ENCODE results near the gene FBLN5. TPM values are rescaled to one million over a fixed set of nuclear protein-coding genes. Genes with fewer than 3 reads are reported as not detected.

The FBLN5 gene
- total and polyA plus RNA-seq, 5 donors from 2014 or later: 3.0 to 21.9 (median 20.9) TPM

DNA sequence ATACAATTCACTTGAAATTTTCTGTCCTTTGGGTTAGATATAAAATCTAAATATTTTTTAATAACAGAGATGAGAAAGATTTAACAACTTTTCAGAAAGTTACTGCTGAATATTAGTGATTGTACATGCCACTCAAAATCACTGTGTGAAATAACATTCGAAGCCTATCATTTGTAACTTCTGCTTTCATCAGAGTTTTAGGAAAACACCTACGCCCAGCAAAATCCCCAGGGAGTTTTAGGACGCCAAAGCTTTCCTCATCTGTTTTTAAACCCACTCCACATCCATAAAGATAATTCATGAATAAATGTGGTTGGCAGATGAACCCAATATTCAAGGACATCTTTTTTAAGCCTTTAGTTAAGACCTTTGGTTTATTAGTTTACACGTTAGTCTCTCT, 104.1 kb downstream of the FBLN5 start:
- ATAC-seq (ENCODE audit: low read depth in 2 of 2) (no peak), DNase-seq (no peak)
- H3K27ac Mint-ChIP-seq: peak overlapping the region in 1 of 3 donors; percentile 45
- Histone ChIP-seq H3K9me3 (ENCODE audit: control insufficient read depth in 2 of 2, low read length in 2 of 2) (no peaks in the 10 kb centered on the region), H3K36me3 (ENCODE audit: control insufficient read depth, insufficient read depth, low read length) (no peaks in the 10 kb centered on the region), H3K27me3 (ENCODE audit: control insufficient read depth, insufficient read depth, low read length) (no peaks in the 10 kb centered on the region), H3K4me3 (ENCODE audit: low read depth, low read length) (no peak overlapping the region), H3K4me1 (ENCODE audit: control insufficient read depth, insufficient read depth, low read length, poor library complexity, severe bottlenecking) (no peaks in the 10 kb centered on the region), H3K27ac (ENCODE audit: insufficient read depth, low read length, poor library complexity, severe bottlenecking) (no peak overlapping the region)
- H3K27me3 Mint-ChIP-seq: no peaks in the 10 kb centered on the region
- peaks cover 5 to 28% (median 25%) of the 10 kb centered on the region in 4 donors for H3K4me1 Mint-ChIP-seq
- H3K36me3 Mint-ChIP-seq: peaks cover 33% of the 10 kb centered on the region
- no peak overlapping the region for H3K4me3 Mint-ChIP-seq
- no peaks in the 10 kb centered on the region for H3K9me3 Mint-ChIP-seq

- peaks cover 9% of the 10 kb centered on the region for H3K4me1 ChIP-seq (ENCODE audit: control insufficient read depth, insufficient read depth, low read length, poor library complexity, severe bottlenecking)
- H3K27ac ChIP-seq (ENCODE audit: insufficient read depth, low read length, poor library complexity, severe bottlenecking): no peak overlapping the region
These were observed 106.4 kb downstream of the FBLN5 start for GRCh38 chr14:91841065-91841464.

DNA sequence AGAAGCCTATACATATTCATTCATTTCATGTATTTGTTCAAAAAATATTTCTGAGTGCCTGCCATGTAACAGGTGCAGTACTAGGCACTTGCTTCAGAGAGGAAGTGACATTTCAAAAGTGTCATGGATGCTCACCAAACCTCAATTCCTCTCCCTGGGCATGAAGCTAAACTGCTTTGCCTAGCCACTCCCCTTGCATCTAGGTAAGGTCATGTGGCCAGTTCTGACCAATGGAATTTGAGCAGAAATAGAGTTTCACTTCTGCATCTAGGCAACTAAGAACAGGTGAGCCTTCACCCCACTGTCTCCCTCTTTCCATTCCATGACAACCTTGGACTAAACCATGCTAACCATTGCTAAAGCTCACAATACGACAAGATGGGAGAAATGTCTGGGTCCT, 107.7 kb downstream of the FBLN5 start:
- ATAC-seq (ENCODE audit: low read depth in 2 of 2): no peak
- Histone ChIP-seq H3K27ac (ENCODE audit: insufficient read depth, low read length, poor library complexity, severe bottlenecking) (no peak overlapping the region), H3K9me3 (ENCODE audit: control insufficient read depth in 2 of 2, low read length in 2 of 2) (no peaks in the 10 kb centered on the region), H3K36me3 (ENCODE audit: control insufficient read depth, insufficient read depth, low read length) (no peaks in the 10 kb centered on the region), H3K27me3 (ENCODE audit: control insufficient read depth, insufficient read depth, low read length) (no peaks in the 10 kb centered on the region), H3K4me1 (ENCODE audit: control insufficient read depth, insufficient read depth, low read length, poor library complexity, severe bottlenecking) (peaks cover 21% of the 10 kb centered on the region), H3K4me3 (ENCODE audit: low read depth, low read length) (no peak overlapping the region)
- Mint-ChIP-seq H3K4me3 (peak overlapping the region in 1 of 4 donors; percentile 17), H3K36me3 (peaks cover 16% of the 10 kb centered on the region), H3K4me1 (peaks cover 13 to 48% (median 32%) of the 10 kb centered on the region in 4 donors), H3K27ac (no peak overlapping the region), H3K27me3 (no peaks in the 10 kb centered on the region), H3K9me3 (no peaks in the 10 kb centered on the region)
- DNase-seq: peak in 1 of 3 donors; percentile 42

More at GRCh38 chr14:91841065-91841464, 106.4 kb downstream of the FBLN5 start:
- peaks cover 20% of the 10 kb centered on the region for H3K36me3 Mint-ChIP-seq
- H3K4me3 ChIP-seq (ENCODE audit: low read depth, low read length): no peak overlapping the region
- ATAC-seq (ENCODE audit: low read depth in 2 of 2) (no peak), DNase-seq (no peak)
- no peaks in the 10 kb centered on the region for H3K9me3 Mint-ChIP-seq
- H3K4me3 Mint-ChIP-seq: no peak overlapping the region
- H3K27me3 ChIP-seq (ENCODE audit: control insufficient read depth, insufficient read depth, low read length): no peaks in the 10 kb centered on the region
- no peaks in the 10 kb centered on the region for H3K36me3 ChIP-seq (ENCODE audit: control insufficient read depth, insufficient read depth, low read length)
- H3K27ac Mint-ChIP-seq: peak overlapping the region in 1 of 3 donors; percentile 42
- no peaks in the 10 kb centered on the region for H3K27me3 Mint-ChIP-seq
- no peaks in the 10 kb centered on the region for H3K9me3 ChIP-seq (ENCODE audit: control insufficient read depth in 2 of 2, low read length in 2 of 2)
- peaks cover 5 to 38% (median 27%) of the 10 kb centered on the region in 4 donors for H3K4me1 Mint-ChIP-seq

DNA sequence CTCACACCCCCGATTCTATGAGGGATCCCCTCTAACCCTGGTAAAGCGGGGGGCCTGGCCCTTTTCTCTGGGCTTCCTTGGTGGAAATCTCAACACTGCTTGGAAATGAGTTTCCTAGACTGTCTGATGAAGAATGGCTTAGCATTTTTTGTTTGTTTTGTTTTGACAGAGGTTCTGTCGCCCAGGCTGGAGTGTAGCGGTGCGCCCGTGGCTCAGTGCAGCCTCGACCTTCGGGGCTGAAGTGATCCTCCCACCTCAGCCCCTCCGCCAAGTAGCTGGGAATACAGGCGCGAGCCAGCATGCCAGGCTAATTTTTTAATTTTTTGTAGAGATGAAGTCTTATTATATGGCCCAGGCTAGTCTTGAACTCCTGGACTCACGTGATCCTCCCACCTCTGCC, 110.4 kb downstream of the FBLN5 start:
- Histone ChIP-seq H3K9me3 (ENCODE audit: control insufficient read depth in 2 of 2, low read length in 2 of 2) (no peaks in the 10 kb centered on the region), H3K4me1 (ENCODE audit: control insufficient read depth, insufficient read depth, low read length, poor library complexity, severe bottlenecking) (peaks cover 21% of the 10 kb centered on the region), H3K27ac (ENCODE audit: insufficient read depth, low read length, poor library complexity, severe bottlenecking) (peak overlapping the region; percentile 68), H3K4me3 (ENCODE audit: low read depth, low read length) (peak overlapping the region; percentile 79), H3K27me3 (ENCODE audit: control insufficient read depth, insufficient read depth, low read length) (no peaks in the 10 kb centered on the region), H3K36me3 (ENCODE audit: control insufficient read depth, insufficient read depth, low read length) (no peaks in the 10 kb centered on the region)
- peak overlapping the region; percentile 89 to 98 (median 93) for H3K27ac Mint-ChIP-seq
- peaks cover 12% of the 10 kb centered on the region for H3K36me3 Mint-ChIP-seq
- ATAC-seq (ENCODE audit: low read depth in 2 of 2) (no peak), DNase-seq (no peak)
- H3K27me3 Mint-ChIP-seq: no peaks in the 10 kb centered on the region
- peaks cover 26 to 61% (median 47%) of the 10 kb centered on the region in 4 donors for H3K4me1 Mint-ChIP-seq
- no peaks in the 10 kb centered on the region for H3K9me3 Mint-ChIP-seq
- H3K4me3 Mint-ChIP-seq: peak overlapping the region; percentile 90 to 93 (median 92)

DNA sequence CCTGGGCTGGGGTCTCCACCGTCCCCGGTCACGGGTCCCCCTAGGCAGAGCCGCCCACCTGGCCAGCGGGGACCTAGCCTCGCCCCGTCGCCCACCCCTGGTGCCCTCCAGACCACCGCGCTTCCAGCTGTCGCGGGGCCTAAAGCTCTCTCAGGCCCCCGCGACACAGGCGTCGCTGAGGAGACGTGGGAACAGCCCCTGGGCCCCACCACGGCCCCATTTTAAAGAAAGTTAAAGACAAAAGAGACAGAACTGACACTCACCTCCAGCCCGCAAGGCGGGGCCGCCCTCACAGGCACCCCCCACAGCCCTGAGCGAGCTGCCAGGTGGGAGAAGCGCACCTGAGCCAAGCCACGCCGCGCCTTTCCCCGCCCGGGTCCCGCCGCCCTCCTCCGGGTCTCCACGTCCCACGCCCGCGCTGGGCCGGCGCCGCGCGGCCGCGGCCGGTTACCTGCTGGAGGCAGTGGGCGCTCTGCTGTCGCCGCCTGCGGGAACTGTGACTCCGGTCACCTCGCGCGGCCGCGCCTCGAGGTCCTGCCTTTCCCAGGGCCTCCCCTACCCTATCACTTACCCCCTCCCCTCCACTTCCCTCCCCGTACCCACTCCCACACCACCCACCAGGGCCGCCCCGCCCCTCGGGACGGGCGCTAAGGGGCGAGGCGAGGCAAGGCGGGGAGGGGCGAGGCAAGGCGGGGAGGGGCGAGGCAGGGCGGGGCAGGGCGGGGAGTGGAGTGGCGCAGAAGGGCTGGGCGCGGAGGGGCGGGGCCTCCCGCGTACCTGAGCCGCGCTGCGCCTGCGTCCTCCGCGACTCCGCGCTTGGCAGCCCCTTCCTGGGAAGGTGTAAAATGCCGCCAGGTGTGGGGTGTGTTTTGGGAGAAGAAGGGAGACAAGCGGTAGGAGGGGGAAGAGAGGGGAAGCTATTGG, 111.3 kb downstream of the FBLN5 start:
- Histone ChIP-seq H3K27ac (ENCODE audit: insufficient read depth, low read length, poor library complexity, severe bottlenecking) (peak overlapping the region; percentile 68), H3K4me1 (ENCODE audit: control insufficient read depth, insufficient read depth, low read length, poor library complexity, severe bottlenecking) (peaks cover 21% of the 10 kb centered on the region), H3K27me3 (ENCODE audit: control insufficient read depth, insufficient read depth, low read length) (no peaks in the 10 kb centered on the region), H3K4me3 (ENCODE audit: low read depth, low read length) (peak overlapping the region; percentile 79), H3K36me3 (ENCODE audit: control insufficient read depth, insufficient read depth, low read length) (no peaks in the 10 kb centered on the region), H3K9me3 (ENCODE audit: control insufficient read depth in 2 of 2, low read length in 2 of 2) (no peaks in the 10 kb centered on the region)
- Mint-ChIP-seq H3K4me3 (peak overlapping the region; percentile 90 to 93 (median 92)), H3K27ac (peak overlapping the region; percentile 89 to 98 (median 93)), H3K9me3 (no peaks in the 10 kb centered on the region), H3K36me3 (peaks cover 12% of the 10 kb centered on the region), H3K4me1 (peaks cover 26 to 65% (median 44%) of the 10 kb centered on the region in 4 donors), H3K27me3 (no peaks in the 10 kb centered on the region)
- DNase-seq (peak; percentile 83 to 84 (median 84)), ATAC-seq (ENCODE audit: low read depth in 2 of 2) (peak; percentile 92 to 93)

GRCh38 chr14:91835197-91835919, 112.1 kb downstream of the FBLN5 start:
- H3K4me3 ChIP-seq (ENCODE audit: low read depth, low read length): peak overlapping the region; percentile 71
- no peaks in the 10 kb centered on the region for H3K27me3 Mint-ChIP-seq
- no peaks in the 10 kb centered on the region for H3K9me3 ChIP-seq (ENCODE audit: control insufficient read depth in 2 of 2, low read length in 2 of 2)
- peaks cover 5% of the 10 kb centered on the region for H3K36me3 Mint-ChIP-seq
- no peaks in the 10 kb centered on the region for H3K36me3 ChIP-seq (ENCODE audit: control insufficient read depth, insufficient read depth, low read length)
- peaks cover 21% of the 10 kb centered on the region for H3K4me1 ChIP-seq (ENCODE audit: control insufficient read depth, insufficient read depth, low read length, poor library complexity, severe bottlenecking)
- peak overlapping the region; percentile 85 to 93 (median 85) for H3K4me3 Mint-ChIP-seq
- no peaks in the 10 kb centered on the region for H3K27me3 ChIP-seq (ENCODE audit: control insufficient read depth, insufficient read depth, low read length)
- DNase-seq: peak in 2 of 3 donors; percentile 4 to 12
- H3K27ac ChIP-seq (ENCODE audit: insufficient read depth, low read length, poor library complexity, severe bottlenecking): peak overlapping the region; percentile 68
- peaks cover 32 to 67% (median 43%) of the 10 kb centered on the region in 4 donors for H3K4me1 Mint-ChIP-seq
- peak overlapping the region; percentile 41 to 89 (median 87) for H3K27ac Mint-ChIP-seq
- ATAC-seq (ENCODE audit: low read depth in 2 of 2): peak in 1 of 2 donors; percentile 0
- H3K9me3 Mint-ChIP-seq: no peaks in the 10 kb centered on the region

- Histone ChIP-seq H3K4me3 (ENCODE audit: low read depth, low read length) (peak overlapping the region; percentile 71), H3K9me3 (ENCODE audit: control insufficient read depth in 2 of 2, low read length in 2 of 2) (no peaks in the 10 kb centered on the region), H3K27me3 (ENCODE audit: control insufficient read depth, insufficient read depth, low read length) (no peaks in the 10 kb centered on the region), H3K36me3 (ENCODE audit: control insufficient read depth, insufficient read depth, low read length) (no peaks in the 10 kb centered on the region), H3K4me1 (ENCODE audit: control insufficient read depth, insufficient read depth, low read length, poor library complexity, severe bottlenecking) (peaks cover 21% of the 10 kb centered on the region), H3K27ac (ENCODE audit: insufficient read depth, low read length, poor library complexity, severe bottlenecking) (no peak overlapping the region)
- peak overlapping the region; percentile 27 to 89 (median 82) for H3K27ac Mint-ChIP-seq
- H3K36me3 Mint-ChIP-seq: peaks cover under 1% of the 10 kb centered on the region
- no peak for ATAC-seq (ENCODE audit: low read depth in 2 of 2)
- no peak for DNase-seq
- H3K4me1 Mint-ChIP-seq: peaks cover 36 to 71% (median 48%) of the 10 kb centered on the region in 4 donors
- no peaks in the 10 kb centered on the region for H3K27me3 Mint-ChIP-seq
- peak overlapping the region in 3 of 4 donors; percentile 85 to 93 (median 85) for H3K4me3 Mint-ChIP-seq
- H3K9me3 Mint-ChIP-seq: no peaks in the 10 kb centered on the region
These were observed 112.9 kb downstream of the FBLN5 start for GRCh38 chr14:91834571-91834970.

All from CD4-positive, CD25-positive, alpha-beta regulatory T cell (primary cell).